BLaER1 (cell line): ENCODE data around the gene ERN1.

ENCODE experiments used
- H3K27ac ChIP-seq: shearing (Covaris generic); formaldehyde crosslinking; 2 replicates; pipeline ENCODE4 v1.8.1; 2022
- H3K27me3 ChIP-seq: shearing (Covaris generic); formaldehyde crosslinking; 2 replicates; pipeline ENCODE4 v1.8.1; 2022
- H3K36me3 ChIP-seq: shearing (Covaris generic); formaldehyde crosslinking; 2 replicates; pipeline ENCODE4 v1.8.1; 2022
- H3K4me1 ChIP-seq: shearing (Covaris generic); formaldehyde crosslinking; 2 replicates; pipeline ENCODE4 v1.8.1; 2022
- H3K4me2 ChIP-seq: shearing (Covaris generic); formaldehyde crosslinking; 2 replicates; pipeline ENCODE4 v1.8.1; 2022
- H3K4me3 ChIP-seq: shearing (Covaris generic); formaldehyde crosslinking; 2 replicates; pipeline ENCODE4 v1.8.1; 2022
- H3K9ac ChIP-seq: shearing (Covaris generic); formaldehyde crosslinking; 2 replicates; pipeline ENCODE4 v1.8.1; 2022
- H3K9me3 ChIP-seq: shearing (Covaris generic); formaldehyde crosslinking; 2 replicates; pipeline ENCODE4 v1.8.1; 2022
- H4K20me1 ChIP-seq: shearing (Covaris generic); formaldehyde crosslinking; 2 replicates; pipeline ENCODE4 v1.8.1; 2022
- Cebpa-rat ChIP-seq: shearing (Covaris generic); IDR thresholded peaks from 2 replicates; pipeline ENCODE4 v1.8.1; 2022

The ERN1 gene

GRCh38 chr17:64069143-64069542 lies 60.8 kb downstream of the ERN1 start:
- Histone ChIP-seq H3K4me3 (peak overlapping the region; percentile 24; the same call in 1 of the 2 replicates), H3K9me3 (peaks cover 42% of the 10 kb centered on the region), H3K4me2 (no peak overlapping the region), H3K27me3 (no peaks in the 10 kb centered on the region), H3K9ac (no peak overlapping the region), H4K20me1 (no peaks in the 10 kb centered on the region), H3K36me3 (peaks cover 65% of the 10 kb centered on the region), H3K27ac (no peak overlapping the region), H3K4me1 (peaks cover 17% of the 10 kb centered on the region)
- TF ChIP-seq Cebpa-rat: no peak

- Histone ChIP-seq H3K27me3 (no peaks in the 10 kb centered on the region), H3K9me3 (peaks cover 42% of the 10 kb centered on the region), H3K4me3 (no peak overlapping the region), H3K4me2 (no peak overlapping the region), H4K20me1 (no peaks in the 10 kb centered on the region), H3K4me1 (peaks cover 15% of the 10 kb centered on the region), H3K9ac (no peak overlapping the region), H3K36me3 (peaks cover 68% of the 10 kb centered on the region), H3K27ac (no peak overlapping the region)
- no peak for TF ChIP-seq Cebpa-rat
These were observed 62.3 kb downstream of the ERN1 start for GRCh38 chr17:64067657-64068056.

- peaks cover 39% of the 10 kb centered on the region for H3K9me3 ChIP-seq
- H3K9ac ChIP-seq: no peak overlapping the region
- peaks cover 64% of the 10 kb centered on the region for H3K36me3 ChIP-seq
- no peaks in the 10 kb centered on the region for H4K20me1 ChIP-seq
- no peaks in the 10 kb centered on the region for H3K27me3 ChIP-seq
- peaks cover 13% of the 10 kb centered on the region for H3K4me1 ChIP-seq
- H3K4me2 ChIP-seq: no peak overlapping the region
- TF ChIP-seq Cebpa-rat: no peak
- no peak overlapping the region for H3K27ac ChIP-seq
- H3K4me3 ChIP-seq: no peak overlapping the region
These were observed 63.2 kb downstream of the ERN1 start for GRCh38 chr17:64066716-64067115.

GRCh38 chr17:64065161-64065560 lies 64.8 kb downstream of the ERN1 start:
- Histone ChIP-seq H3K36me3 (peaks cover 52% of the 10 kb centered on the region), H4K20me1 (no peaks in the 10 kb centered on the region), H3K27ac (no peak overlapping the region), H3K9ac (no peak overlapping the region), H3K4me1 (peaks cover 17% of the 10 kb centered on the region), H3K4me2 (no peak overlapping the region), H3K4me3 (no peak overlapping the region), H3K27me3 (no peaks in the 10 kb centered on the region), H3K9me3 (peaks cover 24% of the 10 kb centered on the region)
- no peak for TF ChIP-seq Cebpa-rat

GRCh38 chr17:64064331-64064730 lies 65.6 kb downstream of the ERN1 start:
- H3K36me3 ChIP-seq: peaks cover 49% of the 10 kb centered on the region
- no peak overlapping the region for H3K9ac ChIP-seq
- H3K4me3 ChIP-seq: no peak overlapping the region
- TF ChIP-seq Cebpa-rat: no peak
- H3K27me3 ChIP-seq: no peaks in the 10 kb centered on the region
- H3K4me1 ChIP-seq: peaks cover 18% of the 10 kb centered on the region
- H4K20me1 ChIP-seq: no peaks in the 10 kb centered on the region
- H3K9me3 ChIP-seq: peaks cover 16% of the 10 kb centered on the region
- no peak overlapping the region for H3K27ac ChIP-seq
- no peak overlapping the region for H3K4me2 ChIP-seq

GRCh38 chr17:64063766-64064224 lies 66.1 kb downstream of the ERN1 start:
- no peaks in the 10 kb centered on the region for H3K27me3 ChIP-seq
- H3K4me1 ChIP-seq: peaks cover 22% of the 10 kb centered on the region
- no peak overlapping the region for H3K27ac ChIP-seq
- no peak for TF ChIP-seq Cebpa-rat
- H3K9ac ChIP-seq: no peak overlapping the region
- H3K4me3 ChIP-seq: no peak overlapping the region
- no peaks in the 10 kb centered on the region for H4K20me1 ChIP-seq
- H3K4me2 ChIP-seq: no peak overlapping the region
- peaks cover 10% of the 10 kb centered on the region for H3K9me3 ChIP-seq
- H3K36me3 ChIP-seq: peaks cover 47% of the 10 kb centered on the region

- no peak for TF ChIP-seq Cebpa-rat
- H3K4me3 ChIP-seq: no peak overlapping the region
- no peak overlapping the region for H3K9ac ChIP-seq
- H3K27me3 ChIP-seq: no peaks in the 10 kb centered on the region
- peak overlapping the region; percentile 72 for H3K27ac ChIP-seq
- H4K20me1 ChIP-seq: no peaks in the 10 kb centered on the region
- H3K36me3 ChIP-seq: peaks cover 40% of the 10 kb centered on the region
- peaks cover 3% of the 10 kb centered on the region for H3K9me3 ChIP-seq
- peak overlapping the region; percentile 56 for H3K4me2 ChIP-seq
- peaks cover 25% of the 10 kb centered on the region for H3K4me1 ChIP-seq
These were observed 66.9 kb downstream of the ERN1 start for GRCh38 chr17:64063088-64063487.

- Histone ChIP-seq H3K9ac (no peak overlapping the region), H3K4me2 (no peak overlapping the region), H3K27ac (no peak overlapping the region), H3K27me3 (no peaks in the 10 kb centered on the region), H3K4me3 (no peak overlapping the region), H3K4me1 (peaks cover 32% of the 10 kb centered on the region), H4K20me1 (no peaks in the 10 kb centered on the region), H3K36me3 (peaks cover 27% of the 10 kb centered on the region; the same call in 1 of the 2 replicates), H3K9me3 (no peaks in the 10 kb centered on the region)
- TF ChIP-seq Cebpa-rat: no peak
These were observed 68.6 kb downstream of the ERN1 start for GRCh38 chr17:64061178-64061898.

GRCh38 chr17:64060331-64060730 lies 69.6 kb downstream of the ERN1 start:
- no peak for TF ChIP-seq Cebpa-rat
- Histone ChIP-seq H3K9me3 (no peaks in the 10 kb centered on the region), H3K27ac (no peak overlapping the region), H3K36me3 (peaks cover 29% of the 10 kb centered on the region; the same call in 1 of the 2 replicates), H3K9ac (no peak overlapping the region), H3K27me3 (no peaks in the 10 kb centered on the region), H3K4me1 (peaks cover 34% of the 10 kb centered on the region), H4K20me1 (no peaks in the 10 kb centered on the region), H3K4me3 (no peak overlapping the region), H3K4me2 (no peak overlapping the region)

- H3K4me3 ChIP-seq: no peak overlapping the region
- H3K9me3 ChIP-seq: no peaks in the 10 kb centered on the region
- H3K27ac ChIP-seq: no peak overlapping the region
- peaks cover 34% of the 10 kb centered on the region for H3K4me1 ChIP-seq
- H4K20me1 ChIP-seq: no peaks in the 10 kb centered on the region
- no peak overlapping the region for H3K9ac ChIP-seq
- H3K36me3 ChIP-seq: peaks cover 32% of the 10 kb centered on the region; the same call in 1 of the 2 replicates
- H3K4me2 ChIP-seq: no peak overlapping the region
- TF ChIP-seq Cebpa-rat: no peak
- no peaks in the 10 kb centered on the region for H3K27me3 ChIP-seq
These were observed 70.2 kb downstream of the ERN1 start for GRCh38 chr17:64059756-64060155.
